ENCODE results near the gene PROM1. TPM values are rescaled to one million over a fixed set of nuclear protein-coding genes. Genes with fewer than 3 reads are reported as not detected.
A peak's percentile ranks its signal among the peaks of the same experiment; 100 is the strongest.

PROM1 gene
- polyA plus RNA-seq, 2 of the 4 experiments (the other 2 are of a cell fraction), result 0.03 to 0.14 TPM

DNA sequence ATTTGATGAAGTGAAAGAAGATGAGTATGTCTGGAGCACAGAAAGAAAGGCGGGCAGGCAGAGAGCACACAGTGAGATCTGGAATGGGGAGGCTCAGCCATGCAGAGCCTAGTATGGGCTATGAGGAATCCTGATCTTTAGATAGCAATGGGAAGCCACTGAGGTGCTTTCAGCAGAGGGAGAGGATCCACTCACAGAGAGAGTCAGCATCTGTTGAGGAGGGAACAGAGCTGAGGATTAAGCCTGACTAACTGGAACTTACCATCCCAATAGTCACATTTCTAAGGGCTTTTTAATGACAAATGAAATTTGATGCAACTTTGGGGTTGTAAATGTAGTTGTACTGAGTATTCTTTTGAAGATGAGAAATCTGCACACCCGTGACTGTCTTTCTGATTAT lies 100.2 kb downstream of the PROM1 start:
- DNase-seq (ENCODE audit: low read depth in 1 of 2, low spot score in 1 of 2) (no peak), ATAC-seq (no peak), FAIRE-seq (no peak)
- ChIA-PET POLR2A (no interaction called here), CTCF (interaction anchor here (2.3 kb wide), 1 partner anchor 17 kb away, joined by 6 read pairs; no protein-coding TSS in a partner anchor)
- Histone ChIP-seq H3K4me3 (no peak overlapping the region), H3K27ac (no peak overlapping the region), H3K9me3 (no peaks in the 10 kb centered on the region), H3K4me2 (no peak overlapping the region), H3K4me1 (no peaks in the 10 kb centered on the region)
- TF ChIP-seq, protein P1, sequence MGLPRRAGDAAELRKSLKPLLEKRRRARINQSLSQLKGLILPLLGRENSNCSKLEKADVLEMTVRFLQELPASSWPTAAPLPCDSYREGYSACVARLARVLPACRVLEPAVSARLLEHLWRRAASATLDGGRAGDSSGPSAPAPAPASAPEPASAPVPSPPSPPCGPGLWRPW (IDR thresholded peaks at IDR 0.05), result no peak
- TF ChIP-seq ZNF302 (CRISPR knock-in tag; IDR thresholded peaks at IDR 0.05), result no peak
- TF ChIP-seq MAZ (IDR thresholded peaks at IDR 0.05; ENCODE audit: borderline replicate concordance, low read depth, low read length), result no peak
- TF ChIP-seq, protein P2, sequence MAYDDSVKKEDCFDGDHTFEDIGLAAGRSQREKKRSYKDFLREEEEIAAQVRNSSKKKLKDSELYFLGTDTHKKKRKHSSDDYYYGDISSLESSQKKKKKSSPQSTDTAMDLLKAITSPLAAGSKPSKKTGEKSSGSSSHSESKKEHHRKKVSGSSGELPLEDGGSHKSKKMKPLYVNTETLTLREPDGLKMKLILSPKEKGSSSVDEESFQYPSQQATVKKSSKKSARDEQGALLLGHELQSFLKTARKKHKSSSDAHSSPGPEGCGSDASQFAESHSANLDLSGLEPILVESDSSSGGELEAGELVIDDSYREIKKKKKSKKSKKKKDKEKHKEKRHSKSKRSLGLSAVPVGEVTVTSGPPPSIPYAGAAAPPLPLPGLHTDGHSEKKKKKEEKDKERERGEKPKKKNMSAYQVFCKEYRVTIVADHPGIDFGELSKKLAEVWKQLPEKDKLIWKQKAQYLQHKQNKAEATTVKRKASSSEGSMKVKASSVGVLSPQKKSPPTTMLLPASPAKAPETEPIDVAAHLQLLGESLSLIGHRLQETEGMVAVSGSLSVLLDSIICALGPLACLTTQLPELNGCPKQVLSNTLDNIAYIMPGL (CRISPR knock-in tag; IDR thresholded peaks at IDR 0.05; ENCODE audit: borderline replicate concordance), result no peak
- no peak for TF ChIP-seq SMC3 (IDR thresholded peaks at IDR 0.05)
- TF ChIP-seq, protein P3, sequence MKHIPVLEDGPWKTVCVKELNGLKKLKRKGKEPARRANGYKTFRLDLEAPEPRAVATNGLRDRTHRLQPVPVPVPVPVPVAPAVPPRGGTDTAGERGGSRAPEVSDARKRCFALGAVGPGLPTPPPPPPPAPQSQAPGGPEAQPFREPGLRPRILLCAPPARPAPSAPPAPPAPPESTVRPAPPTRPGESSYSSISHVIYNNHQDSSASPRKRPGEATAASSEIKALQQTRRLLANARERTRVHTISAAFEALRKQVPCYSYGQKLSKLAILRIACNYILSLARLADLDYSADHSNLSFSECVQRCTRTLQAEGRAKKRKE (CRISPR knock-in tag; IDR thresholded peaks at IDR 0.05; ENCODE audit: low read depth), result no peak
- 65% methylated on average over 2 of the region's 2 CpGs for WGBS (ENCODE audit: missing lambda C conversion rate)

DNA sequence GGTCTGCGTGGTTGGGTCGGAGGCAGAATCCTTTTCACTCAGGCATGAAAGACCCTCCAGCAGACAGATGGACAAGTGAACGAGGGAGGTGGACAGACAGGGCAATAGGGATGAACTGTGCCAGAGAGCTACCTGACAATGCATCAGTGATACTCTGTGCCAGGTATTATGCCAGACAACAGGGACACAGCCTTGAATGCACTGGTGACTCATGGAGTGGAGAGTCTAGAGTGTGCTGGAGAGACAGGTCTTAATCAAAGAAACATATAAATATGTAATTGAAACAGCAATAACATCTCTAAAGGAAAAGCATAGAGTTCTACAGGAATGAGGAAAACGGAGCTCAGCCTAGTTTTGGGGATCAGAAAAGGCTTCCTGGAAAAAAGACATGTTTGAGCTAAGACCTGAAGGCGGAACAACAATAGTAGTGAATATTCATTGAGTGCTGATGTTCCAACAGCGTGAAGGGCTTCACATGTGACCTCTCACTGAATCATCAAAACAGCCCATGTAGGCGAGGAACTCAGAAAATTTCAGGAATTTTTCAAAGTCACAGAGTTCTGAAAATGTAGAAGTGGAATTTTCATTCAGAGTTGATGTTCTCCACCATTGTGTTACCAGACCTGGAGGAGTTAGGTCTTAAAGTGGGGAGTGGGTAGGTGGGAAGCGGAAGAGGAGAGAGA lies 100.8 kb downstream of the PROM1 start:
- Histone ChIP-seq H3K27ac (no peak overlapping the region), H3K4me3 (no peak overlapping the region), H3K4me1 (no peaks in the 10 kb centered on the region), H3K9me3 (no peaks in the 10 kb centered on the region), H3K4me2 (no peak overlapping the region)
- POLR2A ChIA-PET, result no interaction called here
- no peak for ATAC-seq
- 60% methylated on average over 8 of the region's 8 CpGs for WGBS (ENCODE audit: missing lambda C conversion rate)
- CTCF ChIA-PET, result interaction anchor here (1.5 to 2.3 kb wide), 2 partner anchors 18 to 27 kb away, joined by 4 to 6 read pairs; no protein-coding TSS in a partner anchor
- no peak for FAIRE-seq
- TF ChIP-seq MAFK (IDR thresholded peaks at IDR 0.05; ENCODE audit: partially characterized antibody) (no peak), RARB (CRISPR knock-in tag; IDR thresholded peaks at IDR 0.05) (no peak), FOXS1 (CRISPR knock-in tag; IDR thresholded peaks at IDR 0.05) (no peak), FOSB (CRISPR knock-in tag; IDR thresholded peaks at IDR 0.05) (no peak), SREBF2 (IDR thresholded peaks at IDR 0.05) (no peak), EP300 (IDR thresholded peaks at IDR 0.05) (no peak), POLR2AphosphoS2 (conservative IDR thresholded peaks at IDR 0.05; ENCODE audit: low read length) (no peak), CEBPB (IDR thresholded peaks at IDR 0.05) (no peak), SMC3 (IDR thresholded peaks at IDR 0.05) (no peak), NFE2L2 (conservative IDR thresholded peaks at IDR 0.05; ENCODE audit: low read length) (no peak), POLR2A (IDR thresholded peaks at IDR 0.05; ENCODE audit: low read length) (no peak), HDAC2 (IDR thresholded peaks at IDR 0.05) (no peak)
- no peak for DNase-seq (ENCODE audit: low read depth in 1 of 2, low spot score in 1 of 2)

DNA sequence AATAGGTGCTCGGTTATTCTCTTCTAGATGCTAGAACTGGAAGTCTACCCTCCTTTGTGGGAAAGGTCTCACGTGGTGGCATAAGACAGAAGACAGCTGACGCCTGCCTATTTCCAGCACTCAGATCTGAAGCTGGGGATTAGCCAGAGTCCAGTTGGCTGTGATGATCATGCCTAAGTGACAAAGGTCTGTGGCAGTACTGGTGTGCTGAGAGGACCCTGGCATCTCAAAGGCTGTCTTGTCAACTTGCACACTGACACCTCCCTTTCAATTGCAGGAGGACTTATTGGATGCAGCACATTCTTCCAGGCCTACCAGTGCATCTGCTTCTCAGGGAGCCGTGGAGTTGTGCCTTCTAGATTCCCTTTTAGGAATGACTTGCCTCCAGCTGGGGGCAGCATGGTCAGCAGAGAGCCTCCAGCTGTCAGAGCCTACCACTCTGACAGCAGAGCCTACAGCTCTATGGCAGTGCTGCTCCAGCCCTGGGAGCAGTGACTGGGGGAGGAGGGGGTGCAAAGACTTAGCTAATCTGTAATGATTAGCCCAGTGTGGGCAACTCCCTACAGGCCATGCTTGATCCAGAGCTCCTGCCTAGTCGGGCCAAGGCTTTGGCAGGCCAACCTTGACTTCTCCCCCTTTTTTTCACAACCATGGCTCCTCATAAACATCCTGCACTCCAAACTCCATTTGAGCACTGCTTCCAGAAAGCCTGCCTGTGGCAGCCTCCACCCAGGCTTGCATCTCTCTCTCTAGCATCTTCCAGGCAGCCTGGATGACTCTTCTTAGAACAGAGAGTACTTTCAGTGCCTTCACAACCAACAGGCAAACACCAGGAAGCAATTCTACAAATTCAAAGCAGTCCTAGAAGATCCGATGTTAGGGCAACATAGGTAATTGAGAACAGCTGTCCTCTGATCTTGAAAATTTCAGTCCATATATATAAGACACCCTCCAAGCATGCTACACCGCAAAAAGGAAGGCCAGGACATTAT lies 107.1 kb downstream of the PROM1 start:
- no peak overlapping the region for H3K4me2 ChIP-seq
- H3K27ac ChIP-seq, result no peak overlapping the region
- no peaks in the 10 kb centered on the region for H3K4me1 ChIP-seq
- peak in 1 of 2 experiments; percentile 54; a peak in 2 of 6 replicates for ATAC-seq
- CTCF ChIA-PET, result interaction anchor here (1.7 to 4.5 kb wide), 3 partner anchors 21 to 171 kb away, joined by 7 to 16 read pairs (median 13); no protein-coding TSS in a partner anchor
- H3K9me3 ChIP-seq, result no peaks in the 10 kb centered on the region
- DNase-seq (ENCODE audit: low read depth in 1 of 2, low spot score in 1 of 2), result no peak
- H3K4me3 ChIP-seq, result no peak overlapping the region
- TF ChIP-seq, protein P4, sequence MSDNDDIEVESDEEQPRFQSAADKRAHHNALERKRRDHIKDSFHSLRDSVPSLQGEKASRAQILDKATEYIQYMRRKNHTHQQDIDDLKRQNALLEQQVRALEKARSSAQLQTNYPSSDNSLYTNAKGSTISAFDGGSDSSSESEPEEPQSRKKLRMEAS (IDR thresholded peaks at IDR 0.05), result no peak
- TF ChIP-seq HOXB13 (CRISPR knock-in tag; IDR thresholded peaks at IDR 0.05; ENCODE audit: low read depth) (no peak), RFX5 (IDR thresholded peaks at IDR 0.05) (no peak), FOSB (CRISPR knock-in tag; IDR thresholded peaks at IDR 0.05) (no peak), CBX2 (IDR thresholded peaks at IDR 0.05; ENCODE audit: borderline replicate concordance, low read depth) (no peak), RAD21 (conservative IDR thresholded peaks at IDR 0.05 in 1 of 2, IDR thresholded peaks at IDR 0.05 in 1 of 2) (no peak)
- TF ChIP-seq, protein P5, sequence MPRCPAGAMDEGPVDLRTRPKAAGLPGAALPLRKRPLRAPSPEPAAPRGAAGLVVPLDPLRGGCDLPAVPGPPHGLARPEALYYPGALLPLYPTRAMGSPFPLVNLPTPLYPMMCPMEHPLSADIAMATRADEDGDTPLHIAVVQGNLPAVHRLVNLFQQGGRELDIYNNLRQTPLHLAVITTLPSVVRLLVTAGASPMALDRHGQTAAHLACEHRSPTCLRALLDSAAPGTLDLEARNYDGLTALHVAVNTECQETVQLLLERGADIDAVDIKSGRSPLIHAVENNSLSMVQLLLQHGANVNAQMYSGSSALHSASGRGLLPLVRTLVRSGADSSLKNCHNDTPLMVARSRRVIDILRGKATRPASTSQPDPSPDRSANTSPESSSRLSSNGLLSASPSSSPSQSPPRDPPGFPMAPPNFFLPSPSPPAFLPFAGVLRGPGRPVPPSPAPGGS (IDR thresholded peaks at IDR 0.05), result no peak
- FAIRE-seq, result no peak
- 63% methylated on average over 7 of the region's 7 CpGs for WGBS (ENCODE audit: missing lambda C conversion rate)
- POLR2A ChIA-PET, result no interaction called here
